HG02840 (cell line): ENCODE measurements around the gene SRGN.
"Not testable (repeated sequence)": the region's sequence is repeated elsewhere in the genome, so short reads cannot be mapped to it uniquely, and the experiment has no call there.

ENCODE experiments used
- ATAC-seq: cut with Tn5 transposase; IDR thresholded peaks from one replicate; pipeline ENCODE4 v1.9.1; 2021; ENCODE audit warnings: mild to moderate bottlenecking, moderate library complexity, moderate number of reproducible peaks; ENCODE audit not compliant: unreplicated experiment, low FRiP score

Gene SRGN

DNA sequence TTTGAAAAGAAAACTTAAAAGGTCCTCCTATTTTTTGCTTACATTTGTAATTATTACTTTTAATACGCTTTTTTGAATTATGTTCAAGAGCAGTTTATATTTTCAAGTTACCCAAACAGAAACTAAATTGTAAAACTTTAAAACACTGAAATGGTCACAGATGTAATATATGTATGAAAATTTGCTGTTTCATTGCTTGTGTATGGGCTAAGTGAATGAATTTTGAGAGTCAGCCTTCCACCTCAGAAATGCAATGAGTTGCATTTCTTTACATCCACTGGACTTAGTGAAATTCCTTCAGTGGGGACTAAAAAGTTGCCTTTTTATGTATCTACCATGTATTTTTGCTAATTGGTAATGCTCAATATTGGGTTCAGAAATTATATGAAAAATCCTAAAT lies 37.7 kb downstream of the SRGN start:
- ATAC-seq, result no peak

DNA sequence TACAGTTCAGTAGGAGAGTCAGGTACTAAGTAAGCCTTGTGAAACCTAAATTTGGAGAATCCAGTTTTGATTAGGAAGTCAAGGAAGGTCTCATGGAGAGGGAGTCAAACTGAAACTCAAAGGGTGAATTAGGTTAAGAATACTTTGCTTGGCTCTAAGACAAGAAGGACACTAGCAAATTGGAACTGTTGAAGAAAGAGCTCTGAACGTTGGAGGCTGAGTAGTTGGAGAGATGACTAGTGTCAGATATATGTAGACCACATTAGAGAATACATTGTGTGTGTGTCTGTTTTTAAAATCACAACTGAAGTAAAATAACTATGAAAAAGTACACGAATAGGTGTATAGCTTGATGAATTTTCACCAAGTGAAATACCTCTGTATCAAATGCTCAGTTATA lies 42.3 kb downstream of the SRGN start:
- no peak for ATAC-seq

DNA sequence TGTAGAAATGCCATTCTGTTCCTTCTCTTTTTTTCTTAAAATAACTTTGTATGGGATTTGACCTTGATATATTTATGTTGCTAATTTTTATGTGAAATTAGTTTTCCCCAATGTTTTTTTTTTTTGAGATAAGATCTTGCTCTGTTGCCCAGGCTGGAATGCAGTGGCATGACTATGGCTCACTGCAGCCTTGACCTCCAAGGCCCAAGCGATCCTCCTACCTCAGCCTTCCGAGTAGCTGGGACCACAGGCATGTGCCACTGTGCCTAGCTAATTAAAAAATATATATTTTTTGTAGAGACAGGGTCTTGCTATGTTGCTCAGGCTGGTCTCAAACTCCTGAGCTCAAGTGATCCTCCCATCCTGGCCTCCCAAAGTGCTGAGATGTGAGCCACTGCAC lies 52.1 kb downstream of the SRGN start:
- no peak for ATAC-seq

DNA sequence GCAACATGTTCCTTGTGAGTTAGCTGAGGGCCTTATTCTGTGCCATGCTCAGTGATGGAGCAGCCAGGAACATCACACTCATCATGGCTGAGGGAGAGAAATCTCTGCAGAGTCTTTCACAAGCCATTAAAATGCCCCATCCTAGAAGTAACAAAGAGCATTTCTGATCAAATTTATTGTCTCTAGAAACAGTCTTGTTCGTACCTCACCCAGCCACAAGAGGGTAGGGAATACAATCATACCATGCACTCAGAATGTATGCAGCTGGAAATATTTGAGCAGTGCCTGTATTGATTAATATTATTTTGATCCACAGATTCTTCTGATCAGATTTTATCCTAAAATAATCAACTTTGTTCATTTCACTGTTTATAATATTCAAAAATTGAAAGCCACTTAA lies 53.4 kb downstream of the SRGN start:
- ATAC-seq, result no peak

DNA sequence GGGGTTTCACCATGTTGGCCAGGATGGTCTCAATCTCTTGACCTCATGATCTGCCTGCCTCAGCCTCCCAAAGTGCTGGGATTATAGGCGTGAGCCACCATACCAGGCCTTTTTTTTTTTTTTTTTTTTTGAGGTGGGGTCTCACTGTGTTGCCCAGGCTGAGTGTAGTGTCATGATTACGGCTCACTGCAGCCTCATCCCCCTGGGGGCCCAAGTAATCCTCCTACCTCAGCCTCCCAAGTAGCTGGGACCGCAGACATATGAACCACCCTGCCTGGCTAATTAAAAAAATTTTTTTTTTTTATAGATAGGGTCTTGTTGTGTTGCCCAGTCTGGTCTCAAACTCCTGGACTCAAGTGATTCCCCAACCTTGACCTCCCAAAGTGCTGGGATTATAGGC lies 54.2 kb downstream of the SRGN start:
- ATAC-seq, result not testable (repeated sequence)

DNA sequence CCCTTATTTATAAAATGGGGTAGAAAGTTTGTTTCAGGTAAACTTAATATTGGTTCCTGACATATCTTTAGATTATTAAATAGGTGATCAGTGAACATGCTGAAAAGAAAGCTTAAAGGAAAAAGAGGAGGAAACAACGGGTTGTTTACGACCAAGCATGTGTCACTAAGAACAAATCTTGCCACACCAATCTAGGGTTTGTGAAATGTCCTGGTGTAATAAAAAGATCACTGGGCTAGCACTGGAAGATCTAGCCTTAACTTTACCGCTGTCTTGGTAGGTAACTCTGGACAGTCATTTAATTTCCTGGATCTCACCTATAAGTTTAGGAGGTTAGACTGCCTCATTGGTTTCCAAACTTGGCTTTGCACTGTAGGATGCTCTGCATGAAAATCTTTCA lies 55.1 kb downstream of the SRGN start:
- no peak for ATAC-seq

DNA sequence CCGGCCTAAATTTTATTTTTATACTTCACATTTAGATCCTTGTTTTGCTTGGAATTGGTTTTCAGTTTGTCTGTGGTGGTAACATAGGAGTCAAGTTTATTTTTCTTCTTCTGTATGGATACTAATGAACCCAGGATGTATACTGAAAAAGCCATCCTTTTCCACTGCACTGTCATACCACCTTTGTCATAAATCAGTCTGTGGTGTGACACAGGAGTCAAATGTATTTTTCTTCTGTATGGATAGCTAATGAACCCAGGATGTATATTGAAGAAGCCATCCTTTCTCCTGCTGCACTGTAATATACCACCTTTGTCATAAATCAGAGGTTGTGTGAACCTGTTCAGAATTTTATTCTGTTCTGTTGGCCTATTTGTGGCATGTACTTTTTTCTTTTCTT lies 57.4 kb downstream of the SRGN start:
- no peak for ATAC-seq

DNA sequence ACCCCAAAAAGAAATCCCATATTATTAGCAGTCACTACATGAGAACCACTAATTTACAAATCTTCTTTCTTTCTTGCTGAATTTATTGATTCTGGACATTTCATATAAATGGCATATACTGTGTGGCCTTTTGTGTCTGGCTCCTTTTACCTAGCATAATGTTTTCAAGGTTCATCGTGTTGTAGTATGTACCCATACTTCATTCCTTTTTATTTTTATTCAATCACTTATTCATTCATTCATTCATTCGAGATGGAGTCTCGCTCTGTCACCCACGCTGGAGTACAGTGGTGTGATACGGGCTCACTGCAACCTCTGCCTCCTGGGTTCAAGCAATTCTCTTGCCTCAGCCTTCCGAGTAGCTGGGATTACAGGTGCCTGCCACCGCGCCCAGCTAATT lies 58.0 kb downstream of the SRGN start:
- ATAC-seq, result no peak

DNA sequence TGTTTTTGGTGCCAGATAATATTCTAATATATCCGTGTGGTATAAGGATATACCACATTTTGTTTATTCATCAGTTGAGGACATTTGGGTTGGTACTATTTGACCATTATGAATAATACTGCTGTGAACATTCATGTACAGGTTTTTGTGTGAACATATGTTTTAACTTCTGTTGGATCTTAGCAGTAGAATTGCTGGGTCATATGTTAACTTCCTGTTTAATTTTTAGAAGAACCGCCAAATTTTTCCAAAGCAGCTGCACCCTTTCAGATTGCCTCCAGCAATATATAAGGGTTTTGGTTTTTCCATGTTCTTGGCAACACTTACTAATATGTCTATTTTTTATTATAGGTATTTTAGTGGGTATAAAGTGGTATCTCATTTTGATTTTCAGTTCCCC lies 58.9 kb downstream of the SRGN start:
- ATAC-seq, result no peak

DNA sequence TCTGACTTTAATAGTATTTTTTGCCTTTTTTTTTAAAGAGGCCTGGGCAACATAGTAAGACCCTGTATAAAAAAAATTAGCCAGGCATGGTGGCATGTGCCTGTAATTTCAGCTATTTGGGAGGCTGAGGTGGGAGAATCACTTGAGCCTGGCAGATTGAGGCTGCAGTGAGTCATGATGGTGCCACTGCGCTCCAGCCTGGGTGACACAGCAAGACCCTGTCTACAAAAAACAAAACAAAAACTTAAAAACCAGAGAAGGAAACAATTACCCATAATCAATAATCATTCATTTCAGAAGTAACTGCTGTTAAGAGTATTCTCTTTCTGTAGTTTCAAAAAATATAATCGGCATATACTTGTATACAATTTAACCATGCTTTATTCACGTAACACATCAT lies 64.1 kb downstream of the SRGN start:
- no peak for ATAC-seq

DNA sequence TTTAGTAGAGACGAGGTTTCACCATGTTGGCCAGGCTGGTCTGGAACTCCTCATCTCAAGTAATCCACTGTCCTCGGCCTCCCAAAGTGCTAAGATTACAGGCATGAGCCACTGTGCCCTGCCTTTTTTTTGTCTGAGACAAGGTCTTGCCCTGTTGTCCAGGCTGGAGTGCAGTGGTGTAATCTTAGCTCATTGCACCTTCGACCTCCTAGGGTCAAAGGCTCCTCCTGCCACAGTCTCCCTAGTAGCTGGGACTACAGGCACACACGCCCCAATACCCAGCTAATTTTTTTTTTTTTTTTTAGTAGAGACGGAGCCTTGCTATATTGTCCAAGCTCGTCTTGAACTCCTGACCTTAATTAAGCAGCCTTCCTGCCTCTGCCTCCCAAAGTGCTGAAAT lies 65.3 kb downstream of the SRGN start:
- ATAC-seq, result no peak
